Endodermal cell (in vitro differentiated cells): Measurements from ENCODE around the gene UPF1. TPM values are rescaled to one million over a fixed set of nuclear protein-coding genes. Genes with fewer than 3 reads are reported as not detected.
"Not testable (repeated sequence)": the region's sequence is repeated elsewhere in the genome, so short reads cannot be mapped to it uniquely, and the experiment has no call there.

Source experiments
- DNase-seq: peaks from one replicate; pipeline ENCODE4 v3.0.0-alpha.2; 2017
- H3K27ac ChIP-seq: 2 replicates; pipeline ENCODE4 v1.5.1; 2013; ENCODE audit warnings: mild to moderate bottlenecking, low read depth, low read length, moderate library complexity
- H3K27me3 ChIP-seq: 2 replicates; pipeline ENCODE4 v1.6.1; 2013; ENCODE audit warnings: mild to moderate bottlenecking, low read length, moderate library complexity; ENCODE audit not compliant: insufficient read depth, control insufficient read depth, poor library complexity, severe bottlenecking
- H3K36me3 ChIP-seq: 2 replicates; pipeline ENCODE4 v1.7.0; 2013; ENCODE audit warnings: mild to moderate bottlenecking, low read length, moderate library complexity; ENCODE audit not compliant: control insufficient read depth, insufficient read depth
- H3K4me1 ChIP-seq: one replicate; pipeline ENCODE4 v1.7.0; 2013; ENCODE audit warnings: low read length; ENCODE audit not compliant: control insufficient read depth, insufficient read depth
- H3K4me3 ChIP-seq: 2 replicates; pipeline ENCODE4 v1.5.1; 2013; ENCODE audit warnings: mild to moderate bottlenecking, low read length, moderate library complexity
- H3K9ac ChIP-seq: 2 replicates; pipeline ENCODE4 v1.6.1; 2013; ENCODE audit warnings: mild to moderate bottlenecking, low read length, moderate library complexity; ENCODE audit not compliant: poor library complexity, severe bottlenecking; ENCODE audit errors: extremely low read depth
- H3K9me3 ChIP-seq: 2 replicates; pipeline ENCODE4 v1.6.1; 2013; ENCODE audit warnings: mild to moderate bottlenecking, low read length, moderate library complexity; ENCODE audit not compliant: control insufficient read depth
- H3K27ac Mint-ChIP-seq: 2 replicates; pipeline ENCODE4 v1.8.0; 2020; ENCODE audit warnings: mixed read lengths
- H3K27me3 Mint-ChIP-seq: 2 replicates; pipeline ENCODE4 v1.8.0; 2021; ENCODE audit warnings: mild to moderate bottlenecking, mixed read lengths; ENCODE audit not compliant: insufficient read depth
- H3K36me3 Mint-ChIP-seq: 2 replicates; pipeline ENCODE4 v1.8.0; 2020; ENCODE audit warnings: low read depth, mixed read lengths
- H3K4me1 Mint-ChIP-seq: 2 replicates; pipeline ENCODE4 v1.8.0; 2020; ENCODE audit warnings: mixed read lengths
- H3K4me3 Mint-ChIP-seq: 2 replicates; pipeline ENCODE4 v1.8.0; 2020; ENCODE audit warnings: mild to moderate bottlenecking, moderate library complexity, mixed read lengths
- H3K9me3 Mint-ChIP-seq: 2 replicates; pipeline ENCODE4 v1.8.0; 2020; ENCODE audit warnings: mild to moderate bottlenecking, mixed read lengths
- WGBS, 2 experiments: methylation state at CpG; one replicate each; pipeline versions ENCODE4 v1.1.5 to v1.1.7; 2013; ENCODE audit warnings: missing lambda C conversion rate in 2 of 2, mixed read lengths in 1 of 2; ENCODE audit not compliant: insufficient coverage in 1 of 2, insufficient read length in 1 of 2; 5-methylcytosine and 5-hydroxymethylcytosine counted together
- total RNA-seq, 2 donors: library from RNA; stranded (reverse); fragmentation: NEBNext Ultra II Directional in 1 of 2; extraction: Animal tissue kit (Norgen Biotek cat#: 25700) in 1 of 2; gene quantifications; 2 replicates in 1 of 2; 3 replicates in 1 of 2; pipeline ENCODE4 v1.2.1, GENCODE V29; 2021
- TF ChIP-seq, protein P1 (sequence below): fragments of 200-600 bp; sonication (generic); conservative IDR thresholded peaks from 2 replicates; pipeline ENCODE4 v1.5.0; 2021; ENCODE audit warnings: antibody characterized with exemption, mild to moderate bottlenecking

UPF1 gene
- total RNA-seq, 2 donors from 2014 or later = 82.1 to 87.3 TPM

- Mint-ChIP-seq H3K9me3 (no peaks in the 10 kb centered on the region), H3K27me3 (peaks cover 51% of the 10 kb centered on the region), H3K4me3 (no peak overlapping the region), H3K36me3 (no peaks in the 10 kb centered on the region), H3K4me1 (no peaks in the 10 kb centered on the region), H3K27ac (no peak overlapping the region)
- no peaks in the 10 kb centered on the region for H3K4me1 ChIP-seq
- WGBS, 2 experiments = 77 to 87% methylated on average over 8 to 9 of the region's 9 CpGs
- H3K4me3 ChIP-seq = no peak overlapping the region
- no peak overlapping the region for H3K27ac ChIP-seq
- DNase-seq = no peak
- no peaks in the 10 kb centered on the region for H3K9me3 ChIP-seq
- H3K9ac ChIP-seq = no peak overlapping the region
- H3K36me3 ChIP-seq = no peaks in the 10 kb centered on the region
- TF ChIP-seq, protein P1, sequence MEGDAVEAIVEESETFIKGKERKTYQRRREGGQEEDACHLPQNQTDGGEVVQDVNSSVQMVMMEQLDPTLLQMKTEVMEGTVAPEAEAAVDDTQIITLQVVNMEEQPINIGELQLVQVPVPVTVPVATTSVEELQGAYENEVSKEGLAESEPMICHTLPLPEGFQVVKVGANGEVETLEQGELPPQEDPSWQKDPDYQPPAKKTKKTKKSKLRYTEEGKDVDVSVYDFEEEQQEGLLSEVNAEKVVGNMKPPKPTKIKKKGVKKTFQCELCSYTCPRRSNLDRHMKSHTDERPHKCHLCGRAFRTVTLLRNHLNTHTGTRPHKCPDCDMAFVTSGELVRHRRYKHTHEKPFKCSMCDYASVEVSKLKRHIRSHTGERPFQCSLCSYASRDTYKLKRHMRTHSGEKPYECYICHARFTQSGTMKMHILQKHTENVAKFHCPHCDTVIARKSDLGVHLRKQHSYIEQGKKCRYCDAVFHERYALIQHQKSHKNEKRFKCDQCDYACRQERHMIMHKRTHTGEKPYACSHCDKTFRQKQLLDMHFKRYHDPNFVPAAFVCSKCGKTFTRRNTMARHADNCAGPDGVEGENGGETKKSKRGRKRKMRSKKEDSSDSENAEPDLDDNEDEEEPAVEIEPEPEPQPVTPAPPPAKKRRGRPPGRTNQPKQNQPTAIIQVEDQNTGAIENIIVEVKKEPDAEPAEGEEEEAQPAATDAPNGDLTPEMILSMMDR = no peak
- peaks cover 29% of the 10 kb centered on the region for H3K27me3 ChIP-seq
Measured at GRCh38 chr19:18814063-18814462, 17.7 kb upstream of the UPF1 start.

DNA sequence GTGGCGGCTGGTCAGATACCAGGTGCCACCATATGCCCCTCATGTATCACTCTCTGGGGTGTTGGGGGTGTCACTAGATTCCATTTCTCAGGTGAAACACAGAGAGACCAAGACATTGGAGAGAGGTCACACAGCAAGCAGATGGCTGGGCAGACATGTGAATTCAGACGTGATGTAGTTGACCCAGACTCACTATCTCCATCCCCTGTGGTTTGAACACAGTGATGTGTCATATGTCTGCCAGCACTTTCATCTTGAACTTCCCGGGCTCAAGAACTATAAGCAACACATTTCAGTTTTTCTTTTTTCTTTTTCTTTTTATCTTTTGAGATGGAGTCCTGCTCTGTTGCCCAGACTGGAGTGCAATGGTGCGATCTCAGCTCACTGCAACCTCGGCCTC is 16.1 kb upstream of the UPF1 start:
- TF ChIP-seq, protein P1 = no peak
- Histone ChIP-seq H3K27ac (no peak overlapping the region), H3K27me3 (peaks cover 23% of the 10 kb centered on the region), H3K4me3 (no peak overlapping the region), H3K9ac (no peak overlapping the region), H3K36me3 (no peaks in the 10 kb centered on the region), H3K9me3 (no peaks in the 10 kb centered on the region), H3K4me1 (no peaks in the 10 kb centered on the region)
- no peak for DNase-seq
- no peak overlapping the region for H3K27ac Mint-ChIP-seq
- no peaks in the 10 kb centered on the region for H3K9me3 Mint-ChIP-seq
- 93 to 97% methylated on average over 5 of the region's 5 CpGs for WGBS, 2 experiments
- no peaks in the 10 kb centered on the region for H3K36me3 Mint-ChIP-seq
- H3K27me3 Mint-ChIP-seq = peaks cover 54% of the 10 kb centered on the region
- H3K4me1 Mint-ChIP-seq = no peaks in the 10 kb centered on the region
- no peak overlapping the region for H3K4me3 Mint-ChIP-seq

DNA sequence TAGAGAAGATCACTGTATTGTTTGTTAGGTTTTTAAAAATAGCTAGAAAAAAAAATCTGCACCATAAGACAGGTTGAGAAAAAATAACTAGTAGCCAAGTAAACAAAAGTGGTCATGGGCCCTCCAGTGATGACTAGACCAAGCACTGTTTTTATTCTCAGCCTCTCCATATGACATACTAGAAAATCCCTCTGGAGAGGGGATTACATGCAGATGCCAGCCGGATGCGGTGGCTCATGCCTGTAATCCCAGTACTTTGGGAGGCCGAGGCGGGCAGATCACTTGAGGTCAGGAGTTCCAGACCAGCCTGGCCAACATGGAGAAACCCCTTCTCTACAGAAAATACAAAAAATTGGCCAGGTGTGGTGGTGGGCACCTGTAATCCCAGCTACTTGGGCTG is 15.1 kb upstream of the UPF1 start:
- H3K27ac Mint-ChIP-seq, DNase-seq, H3K36me3 Mint-ChIP-seq, H3K36me3 ChIP-seq, H3K4me1 Mint-ChIP-seq, H3K9me3 Mint-ChIP-seq, H3K9ac ChIP-seq, H3K4me3 ChIP-seq, H3K9me3 ChIP-seq, H3K27ac ChIP-seq, H3K4me3 Mint-ChIP-seq, H3K4me1 ChIP-seq: not testable (repeated sequence)
- H3K27me3 Mint-ChIP-seq = peaks cover 55% of the 10 kb centered on the region
- peaks cover 23% of the 10 kb centered on the region for H3K27me3 ChIP-seq
- 82 to 94% methylated on average over 3 to 4 of the region's 4 CpGs for WGBS, 2 experiments

GRCh38 chr19:18817574-18817973 is 14.2 kb upstream of the UPF1 start:
- Histone ChIP-seq H3K27me3 (peaks cover 19% of the 10 kb centered on the region), H3K36me3 (no peaks in the 10 kb centered on the region), H3K9ac (no peak overlapping the region), H3K4me1 (no peaks in the 10 kb centered on the region), H3K4me3 (no peak overlapping the region), H3K9me3 (no peaks in the 10 kb centered on the region), H3K27ac (no peak overlapping the region)
- no peak for DNase-seq
- Mint-ChIP-seq H3K4me3 (no peak overlapping the region), H3K9me3 (no peaks in the 10 kb centered on the region), H3K36me3 (no peaks in the 10 kb centered on the region), H3K27me3 (peaks cover 49% of the 10 kb centered on the region), H3K27ac (no peak overlapping the region), H3K4me1 (no peaks in the 10 kb centered on the region)
- 89 to 90% methylated on average over 7 to 9 of the region's 9 CpGs for WGBS, 2 experiments
- TF ChIP-seq, protein P1 = no peak
